GM19023 (cell line): Measurements from ENCODE around the gene EXD3.
"Not testable (repeated sequence)": the region's sequence is repeated elsewhere in the genome, so short reads cannot be mapped to it uniquely, and the experiment has no call there.

Experiments
- ATAC-seq: cut with Tn5 transposase; IDR thresholded peaks from one replicate; pipeline ENCODE4 v1.9.1; 2021; ENCODE audit warnings: mild to moderate bottlenecking, moderate library complexity; ENCODE audit not compliant: unreplicated experiment

EXD3 gene

DNA sequence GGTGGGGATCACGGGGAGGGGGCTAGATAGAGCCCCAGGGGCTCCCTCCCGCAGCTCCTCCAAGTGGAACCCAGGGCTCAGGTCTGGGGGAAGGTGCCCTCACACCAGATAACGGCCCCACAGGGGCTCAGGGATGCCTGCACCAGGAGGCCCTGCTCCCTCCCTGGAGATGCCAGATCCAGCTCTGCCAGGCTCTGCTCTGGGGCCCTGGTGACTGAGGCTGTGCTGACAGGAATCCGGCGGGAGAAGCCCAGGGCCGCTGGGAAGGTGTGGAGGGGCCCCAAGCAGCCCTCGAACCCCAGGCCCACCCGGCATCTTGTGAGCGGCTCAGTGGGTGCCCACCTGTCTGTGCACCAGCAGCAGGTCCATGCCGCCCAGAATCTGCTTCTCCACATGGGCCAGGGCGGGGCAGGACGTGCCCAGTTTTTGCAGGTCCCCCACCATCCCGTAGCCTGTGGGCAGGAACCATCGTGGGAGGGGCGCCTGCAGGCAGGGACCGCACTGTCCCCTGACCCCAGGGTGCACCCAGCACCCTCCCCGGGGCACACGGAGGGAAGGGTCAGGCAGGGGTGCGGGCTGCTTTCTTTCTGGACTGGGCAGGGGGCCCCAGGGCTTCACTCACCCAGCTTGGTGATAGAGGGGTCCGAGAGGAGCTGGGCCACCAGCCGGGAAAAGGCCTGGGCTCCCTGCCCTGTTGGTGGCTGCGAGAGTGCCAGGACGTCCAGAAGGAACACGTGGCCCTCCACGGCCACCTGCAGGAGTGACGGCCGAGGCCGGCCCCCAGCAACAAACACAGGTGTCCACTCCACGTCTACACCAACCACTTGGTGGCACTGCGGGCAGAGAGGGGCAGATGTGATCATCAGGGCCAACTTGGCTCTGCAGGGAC lies 72.0 kb downstream of the EXD3 start:
- no peak for ATAC-seq

DNA sequence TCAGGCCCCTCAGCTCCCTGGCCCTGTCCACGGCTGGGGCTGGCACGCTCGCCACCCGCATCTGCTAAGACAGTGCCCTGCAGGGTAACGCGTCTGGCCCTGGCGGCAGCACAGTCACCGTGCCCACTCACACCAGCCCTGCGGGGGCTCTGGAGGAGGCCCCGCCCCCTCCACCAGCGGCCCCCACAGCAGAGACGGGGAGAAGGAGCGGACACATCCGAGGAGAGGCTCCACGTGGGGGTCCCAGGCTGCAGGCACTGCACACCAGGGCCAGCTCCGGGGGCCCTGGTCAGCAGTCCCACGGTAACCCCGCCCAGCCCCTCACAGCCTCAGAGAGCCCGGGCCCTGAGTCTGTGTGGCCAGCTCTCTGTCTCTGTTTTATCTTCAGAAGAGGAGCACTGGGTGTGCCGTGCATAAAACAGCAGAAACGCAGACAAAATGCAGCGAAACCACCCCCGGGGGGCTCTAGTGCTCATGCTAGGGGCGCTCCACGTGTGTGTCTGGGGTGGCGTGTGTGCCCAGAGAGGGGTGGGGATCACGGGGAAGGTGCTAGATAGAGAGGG lies 73.4 kb downstream of the EXD3 start:
- ATAC-seq = no peak

DNA sequence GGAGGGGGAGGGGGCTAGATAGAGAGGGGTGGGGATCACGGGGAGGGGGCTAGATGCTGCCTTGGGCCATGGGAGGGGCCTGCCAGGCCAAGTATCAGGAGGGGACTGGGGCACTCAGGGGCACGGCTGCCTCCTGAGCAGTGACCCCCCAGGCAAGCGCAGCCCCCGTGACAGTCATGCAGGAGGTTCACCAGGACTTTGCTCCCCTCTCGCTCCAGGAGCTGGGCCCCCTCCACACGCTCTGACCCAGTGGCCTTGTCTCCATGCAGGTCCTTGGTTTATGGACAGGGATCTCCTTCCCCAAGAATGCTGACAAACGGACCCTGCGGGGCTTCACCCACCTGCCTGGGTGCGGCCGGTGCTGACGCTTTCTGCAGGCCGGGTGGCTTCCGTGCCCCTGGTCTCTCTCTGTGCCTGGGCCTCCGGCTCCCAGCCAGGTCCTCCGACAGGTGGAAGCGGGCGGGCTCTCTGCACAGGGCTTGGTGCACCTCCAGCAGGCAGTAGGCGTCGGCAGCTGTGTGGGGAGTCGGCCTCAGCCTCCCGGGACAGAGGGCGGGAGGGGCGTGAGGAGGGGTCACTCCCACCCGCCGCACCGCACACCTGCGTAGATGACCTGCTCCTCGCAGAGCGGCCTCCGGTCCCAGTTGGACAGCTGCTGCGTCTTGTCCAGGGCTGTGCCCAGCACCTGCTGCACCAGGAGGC lies 74.0 kb downstream of the EXD3 start:
- ATAC-seq = no peak

DNA sequence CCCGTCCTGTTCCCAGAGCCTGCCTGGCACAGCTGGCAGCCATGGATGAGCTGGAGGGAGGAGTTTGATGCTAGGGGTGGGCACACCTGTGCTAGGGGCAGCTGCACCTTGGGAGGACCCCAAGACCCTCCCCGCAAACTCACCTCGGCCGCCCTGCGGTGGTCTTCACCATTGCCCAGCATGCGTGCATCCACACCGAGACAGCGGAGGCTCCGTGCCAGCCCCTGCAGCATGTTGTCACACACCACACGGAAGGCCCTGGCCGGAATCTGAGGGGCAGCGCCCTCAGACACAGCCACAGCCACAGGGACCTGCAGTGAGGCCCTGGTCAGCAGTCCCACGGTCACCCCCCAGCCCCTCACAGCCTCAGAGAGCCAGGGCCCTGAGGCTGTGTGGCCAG lies 75.0 kb downstream of the EXD3 start:
- no peak for ATAC-seq

DNA sequence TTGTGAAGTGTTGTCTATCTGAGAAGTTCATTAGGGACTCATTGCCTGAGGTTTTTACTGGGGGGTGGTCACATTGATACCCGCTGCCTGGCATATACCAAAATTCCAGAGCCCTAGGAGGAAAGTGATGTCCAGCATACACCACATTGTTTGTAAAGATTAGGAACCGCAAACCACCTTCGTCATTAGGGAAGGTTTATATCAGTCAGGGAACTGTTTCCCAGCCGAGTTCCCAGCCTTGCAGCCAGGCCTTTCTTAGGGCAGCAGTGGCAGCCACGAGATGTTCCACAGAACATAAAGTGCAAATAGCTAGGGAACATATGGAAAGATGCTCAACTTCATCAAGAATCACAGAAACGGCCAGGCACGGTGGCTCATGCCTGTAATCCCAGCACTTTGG lies 80.5 kb downstream of the EXD3 start:
- no peak for ATAC-seq

DNA sequence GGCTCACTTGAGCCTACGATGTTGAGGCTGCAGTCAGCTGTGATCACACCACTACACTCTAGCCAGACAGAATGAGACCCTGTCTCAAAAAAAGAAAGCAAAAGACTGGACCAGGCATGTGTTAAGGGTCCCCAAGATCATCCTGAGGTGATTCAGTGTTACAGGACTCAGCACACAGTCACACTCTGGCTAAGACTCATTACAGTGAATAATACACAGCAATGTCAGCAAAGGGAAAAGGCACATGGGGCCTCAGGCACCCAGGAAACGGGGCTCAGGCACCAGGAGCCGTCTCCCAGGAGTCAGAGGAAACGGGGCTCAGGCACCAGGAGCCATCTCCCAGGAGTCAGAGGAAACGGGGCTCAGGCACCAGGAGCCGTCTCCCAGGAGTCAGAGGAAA lies 81.7 kb downstream of the EXD3 start:
- no peak for ATAC-seq

DNA sequence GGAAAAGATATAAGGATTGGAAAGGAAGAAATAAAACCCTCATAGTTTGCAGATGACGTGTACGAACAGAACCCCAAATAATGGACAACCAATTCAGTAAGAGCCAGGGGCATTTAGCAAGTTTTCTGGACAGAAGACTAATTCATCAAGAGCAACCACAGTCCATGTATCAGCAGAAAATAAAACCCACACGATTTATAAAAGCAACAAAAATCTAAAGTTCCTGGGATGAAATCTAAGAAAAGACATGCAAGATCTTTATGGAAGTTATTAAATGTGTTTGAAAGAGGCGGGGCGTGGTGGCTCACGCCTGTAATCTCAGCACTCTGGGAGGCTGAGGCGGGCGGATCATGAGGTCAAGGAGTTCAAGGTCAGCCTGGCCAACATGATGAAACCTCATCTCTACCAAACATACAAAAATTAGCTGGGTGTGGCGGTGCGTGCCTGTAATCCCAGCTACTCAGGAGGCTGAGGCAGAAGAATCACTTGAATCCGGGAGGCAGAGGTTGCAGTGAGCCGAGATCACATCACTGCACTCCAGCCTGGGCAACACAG lies 83.0 kb downstream of the EXD3 start:
- ATAC-seq = not testable (repeated sequence)

DNA sequence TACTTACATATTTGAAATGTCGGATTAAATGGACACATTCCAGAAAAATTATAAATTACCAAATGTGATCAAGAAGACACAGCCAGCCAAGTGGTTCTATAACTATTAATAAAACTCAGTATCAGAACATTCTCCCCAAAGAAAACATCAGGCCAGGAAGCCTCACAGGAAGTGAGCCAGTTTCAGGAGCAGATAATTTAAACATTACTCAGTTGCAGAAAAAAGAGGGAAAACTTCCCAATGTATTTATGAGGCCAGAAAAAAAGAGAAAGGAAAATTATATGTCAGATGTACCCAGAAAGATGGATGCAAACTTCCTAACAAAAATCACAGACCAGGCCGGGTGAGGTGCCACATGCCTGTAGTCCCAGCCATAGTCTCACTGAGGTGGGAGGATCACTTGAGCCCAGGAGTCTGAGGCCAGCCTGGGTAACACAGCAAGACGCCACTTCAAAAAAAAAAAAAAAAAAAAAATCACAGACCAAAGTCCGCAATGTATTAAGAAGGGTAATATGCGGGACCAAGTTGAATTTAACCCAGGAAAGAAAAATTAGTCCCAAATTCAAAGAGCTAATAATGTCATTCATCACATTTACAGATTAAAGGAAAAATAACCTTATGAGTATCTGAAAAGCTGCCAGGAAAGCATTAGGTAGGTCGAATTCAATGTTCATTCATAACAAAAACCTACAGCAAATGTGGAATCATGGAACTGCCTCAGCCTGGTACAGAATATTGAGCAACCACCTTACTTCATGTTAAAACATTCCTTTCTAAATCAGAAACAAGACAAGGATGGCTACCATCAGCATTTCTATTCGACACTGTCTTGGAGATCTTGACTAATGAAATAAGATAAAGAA lies 83.7 kb downstream of the EXD3 start:
- no peak for ATAC-seq

DNA sequence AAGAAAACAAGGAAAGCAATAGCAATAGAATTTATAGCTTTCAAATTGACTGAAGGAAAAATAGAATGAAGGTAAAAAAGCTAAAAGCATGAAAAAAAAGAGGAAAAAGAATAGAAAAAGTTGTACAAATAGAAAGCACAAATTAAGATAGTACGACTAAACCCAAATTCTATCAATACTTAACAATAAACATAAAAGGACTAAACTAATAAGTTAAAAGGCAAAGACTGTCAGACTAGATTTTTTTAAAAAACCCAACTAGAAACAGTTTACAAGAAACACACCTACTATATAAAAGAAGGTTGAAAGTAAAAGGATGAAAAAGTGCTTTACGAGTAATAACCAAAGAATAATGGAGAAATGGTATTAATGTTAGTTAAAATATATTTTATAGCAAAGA lies 86.2 kb downstream of the EXD3 start:
- no peak for ATAC-seq

DNA sequence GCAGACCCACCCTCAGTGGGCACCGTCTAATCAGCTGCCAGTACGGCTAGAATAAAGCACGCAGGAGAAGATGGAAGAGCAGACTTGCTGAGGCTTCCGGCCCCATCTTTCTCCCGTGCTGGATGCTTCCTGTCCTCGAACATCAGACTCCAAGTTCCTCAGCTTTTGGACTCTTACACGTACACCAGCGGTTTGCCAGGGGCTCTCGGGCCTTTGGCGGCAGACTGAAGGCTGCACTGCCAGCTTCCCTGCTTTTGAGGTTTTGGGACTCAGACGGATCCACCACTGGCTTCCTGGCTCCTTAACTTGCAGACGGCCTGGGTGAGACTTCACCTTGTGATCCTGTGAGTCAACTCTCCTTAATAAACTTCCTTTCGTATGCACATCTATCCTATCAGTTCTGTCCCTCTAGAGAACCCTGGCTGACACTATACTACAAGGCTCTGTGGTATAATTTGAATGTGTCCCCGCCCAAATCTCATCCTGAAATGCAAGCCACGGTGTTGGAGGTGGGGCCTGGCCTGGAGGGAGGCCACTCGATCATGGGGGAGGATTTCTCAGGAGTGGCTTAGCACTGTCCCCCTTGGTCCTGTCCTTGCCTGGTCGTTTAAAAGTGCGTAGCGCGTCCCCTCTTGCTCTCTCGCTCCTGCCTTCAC lies 89.8 kb downstream of the EXD3 start:
- ATAC-seq = no peak

DNA sequence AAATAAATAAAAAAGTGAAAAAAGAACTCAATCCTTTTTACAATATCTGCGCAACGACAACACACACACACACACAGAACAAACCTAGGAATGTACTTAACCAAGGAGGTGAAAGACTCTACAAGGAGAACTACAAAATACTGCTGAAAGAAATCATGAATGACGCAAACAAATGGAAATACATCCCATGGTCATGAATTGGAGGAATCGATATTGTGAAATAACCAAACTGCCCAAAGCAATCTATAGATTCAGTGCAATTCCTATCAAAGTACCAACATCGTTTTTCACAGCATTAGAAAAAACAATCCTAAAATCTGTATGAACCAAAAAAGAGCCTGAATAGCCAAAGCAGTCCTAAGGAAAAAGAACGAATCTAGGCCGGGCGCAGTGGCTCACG lies 91.0 kb downstream of the EXD3 start:
- no peak for ATAC-seq

DNA sequence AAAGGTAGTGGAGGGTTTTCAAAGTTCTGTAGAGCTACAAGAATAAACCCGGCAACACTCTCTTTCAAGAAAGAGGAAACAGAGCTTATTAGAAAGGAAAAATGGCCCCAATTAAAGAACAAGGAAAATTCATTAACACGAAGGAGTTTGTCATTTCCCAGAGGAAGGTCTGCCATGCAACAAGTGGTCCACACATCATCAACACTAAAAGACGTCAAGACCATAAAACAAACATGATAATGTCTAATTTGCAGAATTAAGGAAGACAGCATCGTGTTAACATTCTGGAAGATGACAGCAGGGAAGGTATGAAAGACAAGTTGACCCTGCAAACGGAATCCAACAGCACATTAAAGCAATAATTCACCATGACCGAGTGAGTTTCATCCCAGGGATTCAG lies 92.3 kb downstream of the EXD3 start:
- no peak for ATAC-seq

DNA sequence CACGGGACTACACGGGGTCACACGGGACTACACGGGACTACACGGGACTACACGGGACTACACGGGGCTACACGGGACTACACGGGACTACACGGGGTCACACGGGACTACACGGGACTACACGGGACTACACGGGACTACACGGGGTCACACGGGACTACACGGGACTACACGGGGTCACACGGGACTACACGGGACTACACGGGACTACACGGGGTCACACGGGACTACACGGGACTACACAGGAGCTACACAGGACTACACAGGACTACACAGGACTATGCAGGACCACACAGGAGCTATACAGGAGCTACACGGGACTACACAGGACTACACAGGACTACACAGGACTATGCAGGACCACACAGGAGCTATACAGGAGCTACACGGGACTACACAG lies 93.4 kb downstream of the EXD3 start:
- ATAC-seq = not testable (repeated sequence)

DNA sequence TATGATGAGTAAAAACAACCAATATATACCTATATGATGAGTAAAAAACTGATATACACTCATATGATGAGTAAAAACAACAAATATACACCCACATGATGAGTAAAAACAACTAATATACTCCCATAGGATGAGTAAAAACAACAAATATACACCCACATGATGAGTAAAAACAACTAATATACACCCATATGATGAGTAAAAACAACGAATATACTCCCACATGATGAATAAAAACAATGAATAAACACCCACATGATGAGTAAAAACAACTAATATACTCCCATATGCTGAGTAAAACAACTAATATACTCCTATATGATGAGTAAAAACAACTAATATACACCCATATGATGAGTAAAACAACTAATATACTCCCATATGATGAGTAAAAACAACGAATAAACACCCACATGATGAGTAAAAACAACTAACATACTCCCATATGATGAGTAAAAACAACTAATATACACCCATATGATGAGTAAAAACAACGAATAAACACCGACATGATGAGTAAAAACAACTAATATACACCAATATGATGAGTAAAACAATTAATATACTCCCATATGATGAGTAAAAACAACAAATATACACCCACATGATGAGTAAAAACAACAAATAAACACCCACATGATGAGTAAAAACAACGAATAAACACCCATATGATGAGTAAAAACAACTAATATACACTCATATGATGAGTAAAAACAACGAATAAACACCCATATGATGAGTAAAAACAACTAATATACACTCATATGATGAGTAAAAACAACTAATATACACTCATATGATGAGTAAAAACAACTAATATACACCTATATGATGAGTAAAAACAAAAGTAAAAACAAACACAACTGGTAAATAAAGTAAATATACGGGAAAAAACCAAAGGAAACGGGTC lies 95.1 kb downstream of the EXD3 start:
- ATAC-seq = not testable (repeated sequence)

DNA sequence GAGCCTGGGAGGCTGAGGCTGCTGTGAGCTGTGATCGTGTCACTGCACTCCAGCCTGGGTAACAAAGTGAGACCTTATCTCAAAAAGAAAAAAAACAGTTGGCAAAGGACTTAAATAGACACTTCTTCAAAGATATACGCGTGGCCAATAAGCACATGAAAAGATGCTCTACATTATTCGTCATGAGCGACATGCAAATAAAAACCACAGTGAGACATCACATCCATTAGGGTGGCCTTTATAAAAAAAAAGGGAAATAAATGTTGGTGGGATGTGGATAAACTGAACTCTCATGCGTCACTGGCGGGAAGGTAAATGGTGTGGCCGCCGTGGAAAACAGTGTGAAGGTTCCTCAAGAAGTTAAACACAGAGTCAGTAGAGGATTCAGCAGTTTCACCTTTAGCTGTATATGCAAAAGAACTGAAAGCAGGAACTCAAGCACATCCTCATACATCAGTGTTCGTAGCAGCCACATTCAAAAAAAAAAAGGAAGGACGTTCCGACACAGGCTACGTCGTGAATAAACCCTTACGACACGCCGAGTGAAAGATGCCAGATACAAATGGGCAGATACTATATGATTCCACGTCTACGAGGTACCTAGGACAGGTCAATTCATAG lies 96.4 kb downstream of the EXD3 start:
- ATAC-seq = no peak

DNA sequence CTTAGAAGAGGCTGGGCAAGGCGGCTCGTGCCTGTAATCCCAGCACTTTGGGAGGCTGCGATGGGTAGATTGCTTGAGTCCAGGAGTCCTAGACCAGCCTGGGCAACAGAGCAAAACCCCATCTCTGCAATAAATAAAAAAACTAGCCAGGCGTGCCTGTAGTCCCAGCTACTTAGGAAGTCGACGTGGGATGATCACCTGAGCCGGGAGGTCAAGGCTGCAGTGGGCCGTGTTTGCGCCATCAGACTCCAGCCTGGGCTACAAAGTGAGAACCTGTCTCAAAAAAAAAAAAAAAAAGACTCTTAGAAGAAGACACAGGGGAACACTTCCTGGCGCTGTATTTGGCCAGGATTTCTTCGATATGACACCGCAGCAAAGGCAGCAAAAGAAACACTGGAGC lies 97.2 kb downstream of the EXD3 start:
- no peak for ATAC-seq

DNA sequence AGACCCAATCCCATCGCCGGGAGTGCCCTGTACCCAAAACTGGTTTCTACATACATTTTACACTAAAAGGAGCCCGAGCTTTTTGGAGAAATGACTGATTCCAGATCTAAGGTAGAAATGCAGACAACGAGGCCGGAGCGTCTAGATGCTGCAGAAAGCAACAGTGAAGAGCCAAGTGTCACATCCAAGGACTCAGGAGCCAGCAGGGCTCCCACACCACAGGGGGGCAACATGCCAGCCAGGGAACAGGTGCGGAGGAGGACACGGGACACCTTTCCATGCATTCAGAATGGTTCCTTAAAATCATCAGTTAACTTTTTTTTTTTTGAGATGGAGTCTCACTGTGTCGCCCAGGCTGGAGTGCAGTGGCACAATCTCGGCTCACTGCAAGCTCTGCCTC lies 97.8 kb downstream of the EXD3 start:
- ATAC-seq = no peak

DNA sequence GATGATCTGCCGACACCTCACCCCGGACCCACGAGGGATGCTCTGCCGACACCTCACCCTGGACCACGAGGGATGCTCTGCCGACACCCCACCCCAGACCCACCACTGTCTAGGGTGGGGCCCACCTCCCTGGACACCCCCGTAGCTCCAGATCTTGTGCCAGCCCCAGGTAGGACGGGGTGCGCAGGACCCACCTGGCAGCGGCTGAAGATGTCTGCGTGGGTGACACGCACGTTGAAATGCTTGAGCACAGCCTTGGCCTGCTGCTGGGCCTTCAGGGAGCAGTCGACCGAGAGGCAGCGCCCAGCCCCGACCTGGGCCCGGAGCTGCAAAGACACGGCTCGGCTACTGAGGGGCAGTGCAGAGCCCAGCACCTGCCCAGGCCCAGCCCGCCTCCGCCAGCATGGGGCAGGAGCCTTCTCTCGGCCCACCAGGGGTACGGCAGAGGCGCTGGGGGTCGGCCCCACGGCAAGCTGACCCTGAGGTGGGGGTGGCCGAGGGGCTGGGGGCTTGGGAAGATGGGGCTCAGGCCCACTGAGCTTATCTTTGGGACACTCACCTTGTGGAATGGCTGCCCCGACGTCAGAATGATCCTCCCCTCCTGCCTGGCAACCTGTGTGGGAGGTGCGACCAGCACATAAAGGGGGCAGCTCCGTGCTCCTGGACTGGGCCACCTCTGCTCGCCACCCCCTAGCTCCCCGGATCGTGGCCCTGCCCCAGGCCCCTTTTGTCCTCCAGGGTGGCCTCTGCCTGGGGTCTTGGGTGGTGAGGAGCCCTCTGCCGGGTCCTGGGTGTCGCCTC lies 99.2 kb downstream of the EXD3 start:
- no peak for ATAC-seq
